Fibroblast of skin of back (primary cell): ENCODE data around the gene ZDHHC9. TPM values are rescaled to one million over a fixed set of nuclear protein-coding genes. Genes with fewer than 3 reads are reported as not detected.
A peak's percentile ranks its signal among the peaks of the same experiment; 100 is the strongest.
"Not testable (repeated sequence)": the region's sequence is repeated elsewhere in the genome, so short reads cannot be mapped to it uniquely, and the experiment has no call there.

Experiments
- DNase-seq: peaks from one replicate; pipeline ENCODE4 v3.0.0-alpha.2; 2013
- polyA plus RNA-seq, 2 experiments: library from polyadenylated mRNA; unstranded; fragments of 120-200 nt; gene quantifications; one replicate each; pipeline ENCODE4 v1.2.1, GENCODE V29; 2013; ENCODE audit not compliant: insufficient read length in 2 of 2

ZDHHC9 gene
- polyA plus RNA-seq (2013, experiment 1 of 2; ENCODE audit: insufficient read length), result 31.5 TPM
- 35.3 TPM for polyA plus RNA-seq (2013, experiment 2 of 2; ENCODE audit: insufficient read length)

- peak; percentile 87 for DNase-seq
Measured at GRCh38 chrX:129843459-129844306, at the start of gene ZDHHC9. ZDHHC9 (minus strand) TSS chrX:129843886; CDS start chrX:129841945, 1,941 bp downstream.

- DNase-seq, result no peak
Measured at GRCh38 chrX:129877401-129877800, 33.7 kb upstream of the ZDHHC9 start.

GRCh38 chrX:129876771-129877305, 33.2 kb upstream of the ZDHHC9 start:
- DNase-seq, result peak; percentile 69

GRCh38 chrX:129875669-129876068, 32.0 kb upstream of the ZDHHC9 start:
- peak; percentile 74 for DNase-seq

GRCh38 chrX:129872524-129872923, 28.8 kb upstream of the ZDHHC9 start:
- DNase-seq, result no peak

- DNase-seq, result not testable (repeated sequence)
Measured at GRCh38 chrX:129866321-129866720, 22.6 kb upstream of the ZDHHC9 start.

GRCh38 chrX:129859134-129859533, 15.4 kb upstream of the ZDHHC9 start:
- DNase-seq, result not testable (repeated sequence)

- not testable (repeated sequence) for DNase-seq
Measured at GRCh38 chrX:129851825-129852224, 8.1 kb upstream of the ZDHHC9 start.

GRCh38 chrX:129846716-129847115, 3.0 kb upstream of the ZDHHC9 start:
- no peak for DNase-seq

- DNase-seq, result no peak
Measured at GRCh38 chrX:129845616-129846190, 2.0 kb upstream of the ZDHHC9 start.

GRCh38 chrX:129843209-129843458, 552 bp downstream of the ZDHHC9 start:
- DNase-seq, result no peak

- no peak for DNase-seq
Measured at GRCh38 chrX:129842510-129843208, 1.0 kb downstream of the ZDHHC9 start.

GRCh38 chrX:129840344-129840743, 3.3 kb downstream of the ZDHHC9 start:
- DNase-seq, result no peak

GRCh38 chrX:129836827-129837226, 6.9 kb downstream of the ZDHHC9 start:
- no peak for DNase-seq

- peak; percentile 68 for DNase-seq
Measured at GRCh38 chrX:129833153-129833990, 10.3 kb downstream of the ZDHHC9 start.

GRCh38 chrX:129831091-129831885, 12.4 kb downstream of the ZDHHC9 start:
- no peak for DNase-seq

GRCh38 chrX:129830494-129830893, 13.2 kb downstream of the ZDHHC9 start:
- no peak for DNase-seq

GRCh38 chrX:129825746-129826505, 17.8 kb downstream of the ZDHHC9 start:
- DNase-seq, result no peak

- DNase-seq, result no peak
Measured at GRCh38 chrX:129824620-129825019, 19.1 kb downstream of the ZDHHC9 start.

GRCh38 chrX:129823522-129823921, 20.2 kb downstream of the ZDHHC9 start:
- DNase-seq, result no peak

- DNase-seq, result no peak
Measured at GRCh38 chrX:129823115-129823514, 20.6 kb downstream of the ZDHHC9 start.
